Lower lobe of right lung (tissue), 2 donors: ENCODE measurements around the gene ASTN2. TPM values are rescaled to one million over a fixed set of nuclear protein-coding genes. Genes with fewer than 3 reads are reported as not detected.

Experiments
- ATAC-seq, 2 donors: fragments of 200-7000 bp; cut with Tn5 transposase; one replicate each; pipeline ENCODE4 v1.9.1; 2020 to 2022; ENCODE audit warnings: mild to moderate bottlenecking in 2 of 2, moderate library complexity in 2 of 2
- DNase-seq: peaks from one replicate; pipeline ENCODE4 v3.0.0-alpha.2; 2020
- H3K27ac ChIP-seq: fragments of 200-600 bp; one replicate; pipeline ENCODE4 v1.8.0; 2022
- H3K27me3 ChIP-seq: fragments of 200-600 bp; one replicate; pipeline ENCODE4 v1.8.0; 2022; ENCODE audit warnings: low read depth
- H3K36me3 ChIP-seq: fragments of 200-600 bp; one replicate; pipeline ENCODE4 v1.8.0; 2022; ENCODE audit warnings: mild to moderate bottlenecking
- H3K4me1 ChIP-seq: fragments of 200-600 bp; one replicate; pipeline ENCODE4 v1.8.0; 2022
- H3K4me3 ChIP-seq: fragments of 200-600 bp; one replicate; pipeline ENCODE4 v1.8.0; 2022; ENCODE audit warnings: mild to moderate bottlenecking
- H3K9me3 ChIP-seq: fragments of 200-600 bp; one replicate; pipeline ENCODE4 v1.8.0; 2022
- CTCF ChIP-seq: fragments of 200-600 bp; IDR thresholded peaks from one replicate; pipeline ENCODE4 v1.8.0; 2022; ENCODE audit warnings: antibody characterized with exemption, mild to moderate bottlenecking
- intact Hi-C: fragments of 100-400 bp; cut with DNase I; formaldehyde crosslinking; loops from one replicate; pipeline ENCODE4 v1.11.0; 2022
- total RNA-seq: library from RNA; stranded (reverse); fragmentation: NEBNext Ultra II Directional; extraction: Animal tissue kit (Norgen Biotek cat#: 25700); gene quantifications from one replicate; pipeline ENCODE4 v1.2.1, GENCODE V29; 2021
- donor health status: DM: no; HTN: yes; CAD: no; lungs with severe emphysema.

The ASTN2 gene
- total RNA-seq, 1 donor from 2014 or later = 4.3 TPM

GRCh38 chr9:117178596-117179375 is 236.1 kb downstream of the ASTN2 start:
- intact Hi-C loops = no loop called here
- DNase-seq = no peak
- H3K4me1 ChIP-seq = no peaks in the 10 kb centered on the region
- no peaks in the 10 kb centered on the region for H3K27me3 ChIP-seq
- H3K36me3 ChIP-seq = no peaks in the 10 kb centered on the region
- H3K4me3 ChIP-seq = no peak overlapping the region
- no peaks in the 10 kb centered on the region for H3K9me3 ChIP-seq
- no peak for TF ChIP-seq CTCF
- ATAC-seq = no peak
- H3K27ac ChIP-seq = no peak overlapping the region

GRCh38 chr9:117170567-117170966 is 244.3 kb downstream of the ASTN2 start:
- TF ChIP-seq CTCF = no peak

GRCh38 chr9:117169089-117169621 is 245.7 kb downstream of the ASTN2 start:
- Histone ChIP-seq H3K4me3 (no peak overlapping the region), H3K9me3 (no peaks in the 10 kb centered on the region), H3K4me1 (no peaks in the 10 kb centered on the region), H3K36me3 (no peaks in the 10 kb centered on the region), H3K27me3 (no peaks in the 10 kb centered on the region), H3K27ac (no peak overlapping the region)
- DNase-seq = no peak
- TF ChIP-seq CTCF = no peak
- no peak for ATAC-seq
- intact Hi-C loops = no loop called here

More at GRCh38 chr9:117170567-117170966, 244.3 kb downstream of the ASTN2 start:
- Histone ChIP-seq H3K27ac (no peak overlapping the region), H3K4me3 (no peak overlapping the region), H3K9me3 (no peaks in the 10 kb centered on the region), H3K27me3 (no peaks in the 10 kb centered on the region), H3K4me1 (no peaks in the 10 kb centered on the region), H3K36me3 (no peaks in the 10 kb centered on the region)
- ATAC-seq (no peak), DNase-seq (no peak)
- intact Hi-C loops = no loop called here

GRCh38 chr9:117164512-117164911 is 250.3 kb downstream of the ASTN2 start:
- DNase-seq = no peak
- no peaks in the 10 kb centered on the region for H3K9me3 ChIP-seq
- no peak for ATAC-seq
- H3K4me3 ChIP-seq = no peak overlapping the region
- intact Hi-C loops = no loop called here
- no peaks in the 10 kb centered on the region for H3K36me3 ChIP-seq
- TF ChIP-seq CTCF = no peak
- no peak overlapping the region for H3K27ac ChIP-seq
- H3K27me3 ChIP-seq = no peaks in the 10 kb centered on the region
- H3K4me1 ChIP-seq = no peaks in the 10 kb centered on the region

- intact Hi-C loops = no loop called here
- no peak for DNase-seq
- no peak for TF ChIP-seq CTCF
Measured at GRCh38 chr9:117160254-117160653, 254.6 kb downstream of the ASTN2 start.

More at GRCh38 chr9:117160254-117160653, 254.6 kb downstream of the ASTN2 start:
- Histone ChIP-seq H3K36me3 (no peaks in the 10 kb centered on the region), H3K27ac (no peak overlapping the region), H3K27me3 (no peaks in the 10 kb centered on the region), H3K4me1 (no peaks in the 10 kb centered on the region), H3K9me3 (no peaks in the 10 kb centered on the region), H3K4me3 (no peak overlapping the region)
- no peak for ATAC-seq
